Stimulated activated CD8-positive, alpha-beta memory T cell treated with anti-CD3 and anti-CD28 coated beads, Interleukin-15, amount 100 ng/mL, for 4 hours (primary cell): ENCODE results near the gene OR10R2.

ENCODE experiments used
- DNase-seq, 2 donors: peaks; one replicate each; pipeline ENCODE4 v3.0.0-alpha.2; 2020; ENCODE audit warnings: low read depth in 2 of 2

OR10R2 gene

GRCh38 chr1:158527190-158527815 lies 55.3 kb downstream of the OR10R2 start:
- no peak for DNase-seq
